Chondrocyte (in vitro differentiated cells): ENCODE data around the gene WDR76. TPM values are rescaled to one million over a fixed set of nuclear protein-coding genes. Genes with fewer than 3 reads are reported as not detected.
A peak's percentile ranks its signal among the peaks of the same experiment; 100 is the strongest.

Experiments
- DNase-seq: peaks from one replicate; pipeline ENCODE4 v3.0.0; 2021; ENCODE audit warnings: mixed read lengths, low spot score
- H3K27ac Mint-ChIP-seq: one replicate; pipeline ENCODE4 v1.8.0; 2021; ENCODE audit warnings: mild to moderate bottlenecking, moderate library complexity, mixed read lengths; ENCODE audit not compliant: unreplicated experiment
- H3K27me3 Mint-ChIP-seq: 2 replicates; pipeline ENCODE4 v1.8.0; 2021; ENCODE audit warnings: low read depth, mixed read lengths
- H3K36me3 Mint-ChIP-seq: 2 replicates; pipeline ENCODE4 v1.8.0; 2021; ENCODE audit warnings: low read depth, mixed read lengths
- H3K4me1 Mint-ChIP-seq: 2 replicates; pipeline ENCODE4 v1.8.0; 2021; ENCODE audit warnings: low read depth, mild to moderate bottlenecking, mixed read lengths
- H3K4me3 Mint-ChIP-seq: one replicate; pipeline ENCODE4 v1.8.0; 2021; ENCODE audit warnings: mild to moderate bottlenecking, moderate library complexity, mixed read lengths; ENCODE audit not compliant: unreplicated experiment
- H3K9me3 Mint-ChIP-seq: 2 replicates; pipeline ENCODE4 v1.8.0; 2021; ENCODE audit warnings: low read depth, mixed read lengths
- total RNA-seq: library from RNA; stranded (reverse); gene quantifications from 3 replicates; pipeline ENCODE4 v1.2.1, GENCODE V29; 2021
- TF ChIP-seq, protein P1 (sequence below): fragments of 200-600 bp; sonication (generic); IDR thresholded peaks from 2 replicates; pipeline ENCODE4 v1.5.0; 2021; ENCODE audit warnings: antibody characterized with exemption, mild to moderate bottlenecking, moderate library complexity

The WDR76 gene
- total RNA-seq, 1 donor from 2014 or later: 6.1 TPM

DNA sequence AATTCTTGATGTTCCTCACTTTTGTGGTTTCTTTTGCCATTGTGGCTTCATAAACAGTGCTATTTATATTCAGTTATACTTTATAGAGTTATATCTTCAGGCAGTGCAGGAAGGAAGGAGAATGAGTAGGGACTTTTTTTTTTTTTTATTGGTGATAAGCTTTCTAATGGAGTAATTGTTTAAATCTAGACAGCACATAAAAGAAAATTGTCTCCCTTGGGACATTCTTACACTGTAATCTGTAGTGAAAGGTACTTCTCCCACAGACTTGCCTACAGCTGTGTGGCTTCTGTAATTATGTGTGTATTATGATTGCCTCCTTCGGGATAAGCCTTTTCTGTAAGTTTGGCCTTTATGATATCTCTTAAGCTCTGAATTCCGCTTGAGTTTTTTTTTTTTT, 41.6 kb downstream of the WDR76 start:
- Mint-ChIP-seq H3K27ac (no peak overlapping the region), H3K4me3 (no peak overlapping the region)
- TF ChIP-seq, protein P1, sequence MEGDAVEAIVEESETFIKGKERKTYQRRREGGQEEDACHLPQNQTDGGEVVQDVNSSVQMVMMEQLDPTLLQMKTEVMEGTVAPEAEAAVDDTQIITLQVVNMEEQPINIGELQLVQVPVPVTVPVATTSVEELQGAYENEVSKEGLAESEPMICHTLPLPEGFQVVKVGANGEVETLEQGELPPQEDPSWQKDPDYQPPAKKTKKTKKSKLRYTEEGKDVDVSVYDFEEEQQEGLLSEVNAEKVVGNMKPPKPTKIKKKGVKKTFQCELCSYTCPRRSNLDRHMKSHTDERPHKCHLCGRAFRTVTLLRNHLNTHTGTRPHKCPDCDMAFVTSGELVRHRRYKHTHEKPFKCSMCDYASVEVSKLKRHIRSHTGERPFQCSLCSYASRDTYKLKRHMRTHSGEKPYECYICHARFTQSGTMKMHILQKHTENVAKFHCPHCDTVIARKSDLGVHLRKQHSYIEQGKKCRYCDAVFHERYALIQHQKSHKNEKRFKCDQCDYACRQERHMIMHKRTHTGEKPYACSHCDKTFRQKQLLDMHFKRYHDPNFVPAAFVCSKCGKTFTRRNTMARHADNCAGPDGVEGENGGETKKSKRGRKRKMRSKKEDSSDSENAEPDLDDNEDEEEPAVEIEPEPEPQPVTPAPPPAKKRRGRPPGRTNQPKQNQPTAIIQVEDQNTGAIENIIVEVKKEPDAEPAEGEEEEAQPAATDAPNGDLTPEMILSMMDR: no peak

DNA sequence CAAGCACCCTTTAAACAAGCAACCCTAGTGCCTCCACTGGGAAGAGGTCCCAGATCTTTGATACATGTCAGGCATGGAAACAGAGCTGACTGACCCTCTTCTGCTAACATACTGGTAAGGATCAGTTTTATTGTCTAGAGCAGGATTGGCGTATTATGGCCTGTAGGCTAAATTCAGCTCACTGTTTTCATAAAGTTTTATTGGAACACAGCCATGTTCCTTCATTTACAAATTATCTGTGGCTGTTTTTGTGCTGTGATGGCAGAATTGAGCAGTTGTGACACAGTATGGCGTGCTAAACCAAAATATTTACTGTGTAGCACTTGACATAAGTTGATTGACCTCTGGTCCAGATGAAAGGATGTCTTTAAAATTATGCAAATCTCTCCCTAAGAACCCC, 45.0 kb downstream of the WDR76 start:
- Mint-ChIP-seq H3K36me3 (no peaks in the 10 kb centered on the region), H3K4me1 (no peaks in the 10 kb centered on the region), H3K9me3 (no peaks in the 10 kb centered on the region), H3K4me3 (no peak overlapping the region), H3K27ac (no peak overlapping the region), H3K27me3 (no peaks in the 10 kb centered on the region)
- TF ChIP-seq, protein P1: no peak
- no peak for DNase-seq

More for the DNA sequence above, 41.6 kb downstream of the WDR76 start:
- Mint-ChIP-seq H3K9me3 (no peaks in the 10 kb centered on the region), H3K4me1 (no peaks in the 10 kb centered on the region), H3K27me3 (no peaks in the 10 kb centered on the region), H3K36me3 (no peaks in the 10 kb centered on the region)
- DNase-seq: no peak

DNA sequence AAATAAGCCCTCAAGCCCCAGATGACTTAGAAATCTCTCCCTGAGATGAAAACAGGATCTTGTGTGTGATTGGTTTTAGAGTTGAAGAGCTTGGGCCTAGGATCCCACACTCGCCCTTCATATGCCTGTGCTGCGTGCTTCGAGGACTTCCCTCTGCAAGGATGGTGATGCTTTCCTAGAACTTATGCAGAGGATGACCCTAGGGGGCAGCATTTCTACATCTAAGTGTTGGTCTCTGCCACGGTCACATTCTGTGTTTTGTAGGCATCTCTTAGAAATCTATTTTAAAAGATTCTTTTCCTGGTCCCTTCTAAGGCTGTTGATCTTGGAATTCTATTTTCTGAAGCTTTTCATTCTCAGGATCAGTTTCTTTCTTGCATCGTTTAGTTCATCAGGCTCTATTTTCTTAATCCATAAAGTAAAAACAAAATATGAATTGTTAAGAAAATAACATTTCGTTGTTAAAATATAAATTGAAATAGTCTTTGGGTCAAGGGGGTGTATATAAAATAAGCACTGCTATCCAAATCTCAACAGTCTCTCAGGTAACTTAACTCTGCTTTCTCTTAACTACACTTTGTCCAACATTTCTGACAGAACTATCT, 45.7 kb downstream of the WDR76 start:
- H3K9me3 Mint-ChIP-seq: no peaks in the 10 kb centered on the region
- no peaks in the 10 kb centered on the region for H3K4me1 Mint-ChIP-seq
- DNase-seq: no peak
- TF ChIP-seq, protein P1: peak; percentile 86
- no peak overlapping the region for H3K27ac Mint-ChIP-seq
- no peaks in the 10 kb centered on the region for H3K27me3 Mint-ChIP-seq
- H3K4me3 Mint-ChIP-seq: no peak overlapping the region
- no peaks in the 10 kb centered on the region for H3K36me3 Mint-ChIP-seq

DNA sequence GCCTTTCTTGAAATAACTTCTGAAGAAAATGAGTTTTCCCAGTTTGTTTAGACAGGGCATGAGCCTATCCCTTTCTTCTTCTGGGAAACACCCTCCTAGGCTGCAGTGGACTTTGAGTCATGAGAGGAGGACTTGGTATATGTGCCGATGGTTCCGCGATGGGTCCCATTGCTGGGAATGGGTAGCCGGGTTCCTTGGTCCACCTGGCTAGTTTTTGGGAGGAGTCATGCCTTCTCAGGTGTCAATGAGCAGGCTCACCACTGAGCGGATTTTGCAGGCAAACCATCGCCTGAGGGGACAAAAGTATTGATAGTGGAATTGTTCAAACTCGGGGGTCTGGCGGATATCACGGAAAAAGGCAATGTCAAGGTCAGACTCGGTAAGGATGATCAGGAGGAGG, 46.8 kb downstream of the WDR76 start:
- no peak for DNase-seq
- no peak overlapping the region for H3K27ac Mint-ChIP-seq
- H3K36me3 Mint-ChIP-seq: no peaks in the 10 kb centered on the region
- no peaks in the 10 kb centered on the region for H3K9me3 Mint-ChIP-seq
- H3K4me1 Mint-ChIP-seq: no peaks in the 10 kb centered on the region
- H3K4me3 Mint-ChIP-seq: no peak overlapping the region
- TF ChIP-seq, protein P1: no peak
- no peaks in the 10 kb centered on the region for H3K27me3 Mint-ChIP-seq

DNA sequence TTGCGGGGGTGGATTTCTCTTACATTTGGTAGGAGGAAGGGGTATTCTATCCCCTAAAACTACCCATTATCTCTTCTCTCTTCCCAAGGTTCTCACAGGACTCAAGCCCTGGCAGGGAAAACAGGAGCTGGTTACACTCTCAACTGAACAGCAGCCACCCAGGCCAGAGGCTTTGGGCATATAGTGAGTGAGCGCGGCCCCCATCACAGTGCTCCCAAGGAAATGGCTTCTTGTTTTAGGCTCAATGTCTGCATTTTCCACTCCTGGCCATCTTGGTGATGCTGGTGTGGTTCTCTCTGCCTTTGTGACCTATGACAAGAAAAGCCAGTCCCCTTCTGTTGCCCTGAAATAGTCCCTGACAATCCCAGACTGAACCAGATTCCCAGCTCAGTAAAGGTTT, 50.1 kb downstream of the WDR76 start:
- no peaks in the 10 kb centered on the region for H3K36me3 Mint-ChIP-seq
- H3K27ac Mint-ChIP-seq: no peak overlapping the region
- H3K4me1 Mint-ChIP-seq: no peaks in the 10 kb centered on the region
- no peaks in the 10 kb centered on the region for H3K27me3 Mint-ChIP-seq
- TF ChIP-seq, protein P1: no peak
- no peak for DNase-seq
- H3K4me3 Mint-ChIP-seq: no peak overlapping the region
- no peaks in the 10 kb centered on the region for H3K9me3 Mint-ChIP-seq
